Osteocyte (in vitro differentiated cells): ENCODE data around the gene PHOSPHO1. TPM values are rescaled to one million over a fixed set of nuclear protein-coding genes. Genes with fewer than 3 reads are reported as not detected.
A peak's percentile ranks its signal among the peaks of the same experiment; 100 is the strongest.

ENCODE experiments used
- DNase-seq: peaks from one replicate; pipeline ENCODE4 v3.0.0; 2021; ENCODE audit warnings: mixed read lengths; ENCODE audit not compliant: unreplicated experiment; ENCODE audit errors: extremely low spot score
- H3K27ac Mint-ChIP-seq: one replicate; pipeline ENCODE4 v1.8.0; 2021; ENCODE audit warnings: mild to moderate bottlenecking, mixed read lengths; ENCODE audit not compliant: unreplicated experiment
- H3K27me3 Mint-ChIP-seq: one replicate; pipeline ENCODE4 v1.8.0; 2021; ENCODE audit warnings: mixed read lengths; ENCODE audit not compliant: unreplicated experiment
- H3K36me3 Mint-ChIP-seq: one replicate; pipeline ENCODE4 v1.8.0; 2021; ENCODE audit warnings: mixed read lengths; ENCODE audit not compliant: unreplicated experiment
- H3K4me1 Mint-ChIP-seq: one replicate; pipeline ENCODE4 v1.8.0; 2021; ENCODE audit warnings: mixed read lengths; ENCODE audit not compliant: unreplicated experiment
- H3K4me3 Mint-ChIP-seq: one replicate; pipeline ENCODE4 v1.8.0; 2021; ENCODE audit warnings: mild to moderate bottlenecking, moderate library complexity, mixed read lengths; ENCODE audit not compliant: unreplicated experiment
- H3K9me3 Mint-ChIP-seq: one replicate; pipeline ENCODE4 v1.8.0; 2021; ENCODE audit warnings: mixed read lengths; ENCODE audit not compliant: unreplicated experiment
- total RNA-seq: library from RNA; stranded (reverse); gene quantifications from 2 replicates; pipeline ENCODE4 v1.2.1, GENCODE V29; 2021
- TF ChIP-seq, protein P1 (sequence below): fragments of 200-600 bp; sonication (generic); IDR thresholded peaks from 2 replicates; pipeline ENCODE4 v1.5.0; 2021; ENCODE audit warnings: antibody characterized with exemption, mild to moderate bottlenecking, moderate library complexity

The PHOSPHO1 gene
- total RNA-seq, 1 donor from 2014 or later, result not detected

DNA sequence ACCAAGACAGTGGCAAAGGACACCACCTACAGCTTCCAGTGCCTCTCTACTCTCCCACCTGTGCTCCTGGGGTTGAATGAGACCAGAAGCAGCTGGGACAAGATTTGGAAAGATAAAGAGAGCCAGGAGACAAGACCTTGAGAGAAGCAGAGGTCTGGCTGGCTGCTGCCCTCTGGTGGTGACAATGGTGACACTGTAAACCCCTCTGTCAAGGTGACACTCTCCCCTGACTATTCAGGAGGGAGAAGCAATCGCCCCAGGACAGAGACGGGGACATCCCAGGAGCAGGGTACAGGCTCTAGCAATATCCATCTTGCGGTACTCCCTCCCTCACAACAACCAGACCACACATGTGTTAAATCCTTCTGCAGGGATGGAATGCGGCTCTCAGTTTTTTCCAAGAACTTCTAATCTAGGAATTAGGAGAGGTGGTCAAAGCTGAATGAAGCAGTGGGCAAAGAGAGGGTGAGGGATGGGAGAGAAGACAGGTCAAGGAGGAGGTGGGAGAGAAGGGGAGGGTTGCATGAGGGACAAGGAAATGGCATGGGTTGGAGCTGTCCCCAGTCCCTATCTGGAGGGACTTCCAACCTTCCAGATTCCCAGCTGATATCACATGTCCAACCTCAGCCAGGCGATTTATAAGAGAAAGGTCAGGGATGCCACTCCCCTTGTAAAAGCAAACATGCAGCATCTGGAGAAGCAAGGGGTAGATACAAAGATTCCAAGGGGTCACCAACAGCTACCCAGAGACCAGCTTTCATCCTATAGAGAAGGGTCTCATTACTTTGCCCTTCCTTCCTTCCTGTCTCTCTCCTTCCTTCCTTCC is 2.9 kb downstream of the PHOSPHO1 start:
- Mint-ChIP-seq H3K9me3 (no peaks in the 10 kb centered on the region), H3K36me3 (no peaks in the 10 kb centered on the region), H3K4me1 (peaks cover 21% of the 10 kb centered on the region), H3K4me3 (no peak overlapping the region), H3K27ac (no peak overlapping the region), H3K27me3 (peaks cover 63% of the 10 kb centered on the region)
- no peak for DNase-seq
- TF ChIP-seq, protein P1, sequence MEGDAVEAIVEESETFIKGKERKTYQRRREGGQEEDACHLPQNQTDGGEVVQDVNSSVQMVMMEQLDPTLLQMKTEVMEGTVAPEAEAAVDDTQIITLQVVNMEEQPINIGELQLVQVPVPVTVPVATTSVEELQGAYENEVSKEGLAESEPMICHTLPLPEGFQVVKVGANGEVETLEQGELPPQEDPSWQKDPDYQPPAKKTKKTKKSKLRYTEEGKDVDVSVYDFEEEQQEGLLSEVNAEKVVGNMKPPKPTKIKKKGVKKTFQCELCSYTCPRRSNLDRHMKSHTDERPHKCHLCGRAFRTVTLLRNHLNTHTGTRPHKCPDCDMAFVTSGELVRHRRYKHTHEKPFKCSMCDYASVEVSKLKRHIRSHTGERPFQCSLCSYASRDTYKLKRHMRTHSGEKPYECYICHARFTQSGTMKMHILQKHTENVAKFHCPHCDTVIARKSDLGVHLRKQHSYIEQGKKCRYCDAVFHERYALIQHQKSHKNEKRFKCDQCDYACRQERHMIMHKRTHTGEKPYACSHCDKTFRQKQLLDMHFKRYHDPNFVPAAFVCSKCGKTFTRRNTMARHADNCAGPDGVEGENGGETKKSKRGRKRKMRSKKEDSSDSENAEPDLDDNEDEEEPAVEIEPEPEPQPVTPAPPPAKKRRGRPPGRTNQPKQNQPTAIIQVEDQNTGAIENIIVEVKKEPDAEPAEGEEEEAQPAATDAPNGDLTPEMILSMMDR, result peak; percentile 83

DNA sequence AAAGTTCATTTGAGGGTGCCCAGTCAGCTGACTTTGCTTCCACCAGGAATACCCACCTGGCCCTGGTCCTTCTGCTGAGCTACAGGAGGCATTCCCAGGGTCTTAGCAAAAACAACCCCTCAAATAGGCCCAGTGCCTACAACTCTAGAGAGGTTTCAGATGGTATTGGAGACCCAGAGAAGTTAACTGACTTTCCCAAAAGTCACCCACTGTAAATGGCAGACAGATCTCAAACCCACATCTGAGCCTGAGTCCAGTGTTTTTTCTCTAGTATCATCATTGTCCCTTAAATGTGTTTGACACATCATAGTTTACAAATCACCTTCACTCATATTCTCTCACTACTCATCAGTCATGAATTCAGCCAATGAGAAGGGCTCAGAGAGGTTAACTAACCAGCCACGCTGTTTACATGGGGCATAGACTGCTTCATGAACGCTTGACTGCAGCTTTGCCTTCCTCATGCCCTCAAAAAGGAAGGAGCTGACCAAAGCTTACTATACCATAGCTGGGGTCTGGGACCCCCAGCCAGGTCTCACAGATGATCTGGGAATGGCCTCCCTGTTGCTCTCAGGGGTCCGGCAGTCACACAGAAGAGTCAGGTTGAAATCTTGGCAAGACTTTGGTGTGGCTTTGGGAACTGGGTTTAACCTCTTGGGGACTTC is 3.7 kb downstream of the PHOSPHO1 start:
- no peak for DNase-seq

DNA sequence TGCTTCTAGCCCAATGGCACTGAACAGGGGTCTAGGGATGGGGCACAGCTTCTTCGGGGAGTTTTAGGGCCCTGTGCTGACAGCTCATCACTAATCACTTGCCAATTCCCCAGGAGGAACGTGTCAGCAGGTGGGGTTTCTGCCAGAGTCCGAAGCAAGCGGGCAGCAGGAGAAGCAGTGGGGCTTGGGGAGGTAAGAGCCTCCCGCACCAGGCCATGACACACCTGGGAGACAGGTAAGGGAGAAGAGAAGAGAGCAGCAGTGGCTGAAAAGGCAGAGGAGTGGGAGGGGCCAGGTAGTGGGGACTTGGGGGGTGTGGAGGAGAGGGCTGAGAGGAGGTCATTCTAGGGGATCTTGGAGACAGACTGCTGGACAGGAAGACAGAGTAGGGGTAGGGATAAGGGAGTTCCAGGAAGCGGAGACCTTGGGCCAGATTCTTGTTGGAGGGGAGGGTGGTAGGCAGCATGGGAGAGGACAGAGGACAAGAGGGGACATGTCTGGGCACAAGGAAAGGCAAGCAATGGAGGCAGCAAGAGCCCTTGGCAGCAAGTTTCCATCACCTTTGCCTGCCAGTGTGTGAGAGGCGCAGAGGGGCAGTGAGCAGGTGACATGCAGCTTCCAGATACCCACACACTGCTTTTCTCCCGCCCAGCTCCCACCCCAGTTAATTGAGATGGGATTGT is 4.9 kb downstream of the PHOSPHO1 start:
- Mint-ChIP-seq H3K27ac (no peak overlapping the region), H3K4me3 (no peak overlapping the region)
- TF ChIP-seq, protein P1, result no peak

More for the DNA sequence above, 3.7 kb downstream of the PHOSPHO1 start:
- TF ChIP-seq, protein P1, result no peak
- no peak overlapping the region for H3K27ac Mint-ChIP-seq
- no peak overlapping the region for H3K4me3 Mint-ChIP-seq
- no peaks in the 10 kb centered on the region for H3K9me3 Mint-ChIP-seq
- peaks cover 21% of the 10 kb centered on the region for H3K4me1 Mint-ChIP-seq
- no peaks in the 10 kb centered on the region for H3K36me3 Mint-ChIP-seq
- peaks cover 70% of the 10 kb centered on the region for H3K27me3 Mint-ChIP-seq

DNA sequence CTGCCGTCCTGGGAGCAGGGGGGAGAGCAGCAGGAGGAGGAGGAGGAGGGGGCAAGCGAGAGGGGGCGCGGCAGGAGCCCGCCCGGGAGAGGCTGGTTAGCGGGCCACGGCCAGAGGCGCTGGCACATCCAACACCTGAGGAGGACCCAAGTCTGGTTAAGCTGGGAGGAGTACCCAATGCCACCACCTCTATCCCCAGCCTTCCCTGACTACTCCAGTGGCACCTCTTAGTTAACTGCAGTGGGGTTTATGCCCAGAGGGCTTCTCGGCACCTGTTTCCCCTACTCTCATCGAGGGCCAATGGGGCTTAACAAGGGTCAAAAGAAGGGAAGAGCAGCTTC is 5.6 kb downstream of the PHOSPHO1 start:
- peaks cover 18% of the 10 kb centered on the region for H3K4me1 Mint-ChIP-seq
- H3K4me3 Mint-ChIP-seq, result peak overlapping the region; percentile 55
- H3K27ac Mint-ChIP-seq, result no peak overlapping the region
- H3K9me3 Mint-ChIP-seq, result no peaks in the 10 kb centered on the region
- no peaks in the 10 kb centered on the region for H3K36me3 Mint-ChIP-seq
- DNase-seq, result no peak
- TF ChIP-seq, protein P1, result no peak
- H3K27me3 Mint-ChIP-seq, result peaks cover 66% of the 10 kb centered on the region

More for the DNA sequence above, 4.9 kb downstream of the PHOSPHO1 start:
- Mint-ChIP-seq H3K4me1 (peaks cover 18% of the 10 kb centered on the region), H3K9me3 (no peaks in the 10 kb centered on the region), H3K27me3 (peaks cover 66% of the 10 kb centered on the region), H3K36me3 (no peaks in the 10 kb centered on the region)
- no peak for DNase-seq
